ENCODE data around the gene NUDT2. TPM values are rescaled to one million over a fixed set of nuclear protein-coding genes. Genes with fewer than 3 reads are reported as not detected.

The NUDT2 gene
- total and polyA plus RNA-seq, 2 of the 4 experiments (the other 2 are of a cell fraction), result 36.6 to 45.0 TPM

GRCh38 chr9:34374905-34375552 is 45.7 kb downstream of the NUDT2 start:
- in situ Hi-C loops (cut with MboI; ENCODE audit: low sequenced_read_pairs), result no loop called here

More at GRCh38 chr9:34374905-34375552, 45.7 kb downstream of the NUDT2 start:
- Histone ChIP-seq H3K56ac (ENCODE audit: extremely low read depth, insufficient read depth, low read length) (no peak overlapping the region), H3K9me3 (ENCODE audit: control insufficient read depth, insufficient read depth, low read length) (peaks cover 12% of the 10 kb centered on the region; the same call in 1 of the 2 replicates), H3K9me1 (ENCODE audit: insufficient read depth, low read length) (peaks cover 8% of the 10 kb centered on the region; the same call in 1 of the 2 replicates), H3K27ac (ENCODE audit: insufficient read depth, low read length) (no peak overlapping the region), H2AFZ (replicated peaks; ENCODE audit: low read length, poor library complexity) (no peak overlapping the region), H3K79me1 (ENCODE audit: low read depth in 1 of 2, low read length in 2 of 2) (no peaks in the 10 kb centered on the region), H2BK15ac (ENCODE audit: low read depth, low read length) (no peak overlapping the region), H3K4ac (ENCODE audit: low read depth, low read length) (no peak overlapping the region), H4K20me1 (ENCODE audit: insufficient read depth, low read length) (no peaks in the 10 kb centered on the region; the same call in 1 of the 2 replicates), H2AK5ac (ENCODE audit: low read depth, low read length) (no peak overlapping the region), H2BK20ac (ENCODE audit: low read depth, low read length) (no peak overlapping the region), H4K5ac (ENCODE audit: low read depth, low read length) (no peak overlapping the region), H4K8ac (ENCODE audit: low read depth in 2 of 2, low read length in 2 of 2) (no peak overlapping the region), H2BK5ac (ENCODE audit: low read depth, low read length, poor library complexity, severe bottlenecking) (no peak overlapping the region), H2AK9ac (replicated peaks; ENCODE audit: low read depth, low read length, poor library complexity) (no peak overlapping the region), H3K23ac (ENCODE audit: low read depth, low read length) (0 out of 2 replicates have a peak overlapping the region, but pooled peaks have one; percentile 12), H3K4me3 (ENCODE audit: insufficient read depth, low read depth, low read length) (no peak overlapping the region), H3K14ac (replicated peaks; ENCODE audit: low read depth, low read length) (no peak overlapping the region), H3K18ac (ENCODE audit: low read depth, low read length) (no peak overlapping the region), H4K91ac (ENCODE audit: insufficient read depth, low read depth, low read length) (no peak overlapping the region), H3K4me1 (ENCODE audit: control insufficient read depth, insufficient read depth, low read length) (peaks cover 2% of the 10 kb centered on the region; the same call in 1 of the 2 replicates), H3K9ac (ENCODE audit: low read depth, low read length) (no peak overlapping the region), H3K36me3 (ENCODE audit: control insufficient read depth, insufficient read depth, low read length) (peaks cover 3% of the 10 kb centered on the region; the same call in 1 of the 2 replicates), H3K27me3 (ENCODE audit: control insufficient read depth, insufficient read depth, low read length) (peaks cover 26% of the 10 kb centered on the region; the same call in 1 of the 2 replicates), H3K4me2 (ENCODE audit: low read depth, low read length) (no peak overlapping the region), H2BK120ac (ENCODE audit: low read depth, low read length) (no peak overlapping the region)
- dilution Hi-C loops (cut with HindIII; ENCODE audit: low sequenced_read_pairs, unreplicated experiment) (no loop called here), intact Hi-C loops (cut with micrococcal nuclease) (loop anchor here (5.0 kb wide), 1 partner anchor 448 kb away; no protein-coding TSS in a partner anchor)
- no peak for DNase-seq
- TF ChIP-seq RAD21 (IDR thresholded peaks at IDR 0.05; ENCODE audit: low read length) (no peak), MXI1 (IDR thresholded peaks at IDR 0.05; ENCODE audit: borderline replicate concordance, low read depth, low read length) (no peak), CHD1 (IDR thresholded peaks at IDR 0.05; ENCODE audit: low read depth, low read length) (no peak), SMC3 (IDR thresholded peaks at IDR 0.05; ENCODE audit: low read depth, low read length) (no peak), RFX5 (IDR thresholded peaks at IDR 0.05; ENCODE audit: low read depth, low read length) (no peak), BHLHE40 (IDR thresholded peaks at IDR 0.05; ENCODE audit: low read depth, low read length) (no peak)
- WGBS, 2 experiments (ENCODE audit: extremely low coverage in 2 of 2, insufficient read length in 1 of 2), result 27% methylated on average over 2 of the region's 5 CpGs; no CpG with 5 or more reads in 1 of the 2 experiments
- ChIA-PET CTCF (no interaction called here), POLR2A (ENCODE audit: unreplicated experiment) (no interaction called here)
- ATAC-seq (ENCODE audit: low read depth), result no peak
- no TSS peak for BruUV-seq (replicated peaks)
